ENCODE results near the gene MLIP. TPM values are rescaled to one million over a fixed set of nuclear protein-coding genes. Genes with fewer than 3 reads are reported as not detected.

The MLIP gene
- total and polyA plus RNA-seq, 4 donors = 2.0 to 6.0 (median 3.2) TPM

DNA sequence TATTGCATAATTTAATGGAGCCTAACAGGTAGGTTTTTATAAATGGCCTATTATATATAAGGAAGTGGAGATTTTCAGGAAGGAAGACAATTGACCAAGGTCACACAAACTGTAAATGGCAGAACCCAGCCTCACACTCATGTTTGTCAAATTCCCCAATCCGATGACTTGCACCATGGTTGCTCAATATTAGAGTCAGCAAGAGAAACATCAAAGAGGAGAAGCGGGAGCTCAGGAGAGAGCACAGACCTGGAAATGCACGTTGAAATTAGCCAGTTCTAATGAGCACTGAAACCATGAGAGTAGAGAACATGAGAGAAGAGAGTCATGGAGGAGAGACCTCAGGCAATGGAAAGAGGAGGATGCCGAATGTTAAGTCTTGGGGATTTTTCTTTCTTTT lies 13.5 kb upstream of the MLIP start:
- no peak overlapping the region for H3K27ac ChIP-seq (ENCODE audit: low read depth in 1 of 2, low read length in 2 of 2)
- H3K36me3 ChIP-seq (ENCODE audit: control insufficient read depth in 4 of 4, insufficient read depth in 3 of 4, low read depth in 1 of 4, low read length in 3 of 4) = no peaks in the 10 kb centered on the region
- no peak overlapping the region for H3K4me3 ChIP-seq (ENCODE audit: low read depth in 1 of 3, low read length in 3 of 3)
- no peak overlapping the region for H3K9ac ChIP-seq (ENCODE audit: low read depth in 1 of 2, low read length in 2 of 2)
- no peaks in the 10 kb centered on the region for H3K4me1 ChIP-seq (ENCODE audit: control insufficient read depth in 4 of 4, insufficient read depth in 4 of 4, low read length in 3 of 4)
- H3K27me3 ChIP-seq (ENCODE audit: control insufficient read depth in 4 of 4, insufficient read depth in 4 of 4, low read length in 3 of 4) = no peaks in the 10 kb centered on the region
- WGBS = 39% methylated on average over 4 of the region's 4 CpGs
- TF ChIP-seq RAD21 (IDR thresholded peaks at IDR 0.05) (peak in 1 of 2 donors; percentile 47), GABPA (IDR thresholded peaks at IDR 0.05 in 1 of 2, conservative IDR thresholded peaks at IDR 0.05 in 1 of 2) (no peak)
- no peaks in the 10 kb centered on the region for H3K9me3 ChIP-seq (ENCODE audit: control insufficient read depth in 4 of 4, low read length in 3 of 4)
- DNase-seq (ENCODE audit: low spot score) = no peak

- Histone ChIP-seq H3K27me3 (ENCODE audit: control insufficient read depth in 4 of 4, insufficient read depth in 4 of 4, low read length in 3 of 4) (no peaks in the 10 kb centered on the region), H3K4me1 (ENCODE audit: control insufficient read depth in 4 of 4, insufficient read depth in 4 of 4, low read length in 3 of 4) (no peaks in the 10 kb centered on the region), H3K27ac (ENCODE audit: low read depth in 1 of 2, low read length in 2 of 2) (no peak overlapping the region), H3K9me3 (ENCODE audit: control insufficient read depth in 4 of 4, low read length in 3 of 4) (no peaks in the 10 kb centered on the region), H3K9ac (ENCODE audit: low read depth in 1 of 2, low read length in 2 of 2) (no peak overlapping the region), H3K4me3 (ENCODE audit: low read depth in 1 of 3, low read length in 3 of 3) (no peak overlapping the region), H3K36me3 (ENCODE audit: control insufficient read depth in 4 of 4, insufficient read depth in 3 of 4, low read depth in 1 of 4, low read length in 3 of 4) (no peaks in the 10 kb centered on the region)
- TF ChIP-seq MAX (IDR thresholded peaks at IDR 0.05) = no peak
- no peak for TF ChIP-seq GABPA (IDR thresholded peaks at IDR 0.05 in 1 of 2, conservative IDR thresholded peaks at IDR 0.05 in 1 of 2)
- TF ChIP-seq SP1 (IDR thresholded peaks at IDR 0.05) = no peak
- no peak for TF ChIP-seq YY1 (IDR thresholded peaks at IDR 0.05)
- no peak for TF ChIP-seq FOXA2 (IDR thresholded peaks at IDR 0.05)
- TF ChIP-seq RAD21 (IDR thresholded peaks at IDR 0.05) = no peak
- TF ChIP-seq ATF3 (IDR thresholded peaks at IDR 0.05) = no peak
- no peak for TF ChIP-seq HNF4G (IDR thresholded peaks at IDR 0.05)
- no peak for TF ChIP-seq FOXA1 (IDR thresholded peaks at IDR 0.05)
- TF ChIP-seq JUND (IDR thresholded peaks at IDR 0.05) = no peak
- TF ChIP-seq, protein P1, sequence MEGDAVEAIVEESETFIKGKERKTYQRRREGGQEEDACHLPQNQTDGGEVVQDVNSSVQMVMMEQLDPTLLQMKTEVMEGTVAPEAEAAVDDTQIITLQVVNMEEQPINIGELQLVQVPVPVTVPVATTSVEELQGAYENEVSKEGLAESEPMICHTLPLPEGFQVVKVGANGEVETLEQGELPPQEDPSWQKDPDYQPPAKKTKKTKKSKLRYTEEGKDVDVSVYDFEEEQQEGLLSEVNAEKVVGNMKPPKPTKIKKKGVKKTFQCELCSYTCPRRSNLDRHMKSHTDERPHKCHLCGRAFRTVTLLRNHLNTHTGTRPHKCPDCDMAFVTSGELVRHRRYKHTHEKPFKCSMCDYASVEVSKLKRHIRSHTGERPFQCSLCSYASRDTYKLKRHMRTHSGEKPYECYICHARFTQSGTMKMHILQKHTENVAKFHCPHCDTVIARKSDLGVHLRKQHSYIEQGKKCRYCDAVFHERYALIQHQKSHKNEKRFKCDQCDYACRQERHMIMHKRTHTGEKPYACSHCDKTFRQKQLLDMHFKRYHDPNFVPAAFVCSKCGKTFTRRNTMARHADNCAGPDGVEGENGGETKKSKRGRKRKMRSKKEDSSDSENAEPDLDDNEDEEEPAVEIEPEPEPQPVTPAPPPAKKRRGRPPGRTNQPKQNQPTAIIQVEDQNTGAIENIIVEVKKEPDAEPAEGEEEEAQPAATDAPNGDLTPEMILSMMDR (IDR thresholded peaks at IDR 0.05; ENCODE audit: low read depth, low read length, missing input control) = no peak
- no peak for TF ChIP-seq HNF4A (conservative IDR thresholded peaks at IDR 0.05)
- TF ChIP-seq NR2F2 (IDR thresholded peaks at IDR 0.05) = no peak
- no peak for TF ChIP-seq TAF1 (conservative IDR thresholded peaks at IDR 0.05)
- TF ChIP-seq EGR1 (IDR thresholded peaks at IDR 0.05; ENCODE audit: low read depth in 2 of 2) = no peak
- DNase-seq (ENCODE audit: low spot score) = no peak
- 77% methylated on average over 6 of the region's 6 CpGs for WGBS
Observed at GRCh38 chr6:54098450-54099044, 12.7 kb upstream of the MLIP start.

GRCh38 chr6:54099225-54099624 lies 12.0 kb upstream of the MLIP start:
- Histone ChIP-seq H3K36me3 (ENCODE audit: control insufficient read depth in 4 of 4, insufficient read depth in 3 of 4, low read depth in 1 of 4, low read length in 3 of 4) (no peaks in the 10 kb centered on the region), H3K9ac (ENCODE audit: low read depth in 1 of 2, low read length in 2 of 2) (no peak overlapping the region), H3K4me3 (ENCODE audit: low read depth in 1 of 3, low read length in 3 of 3) (no peak overlapping the region), H3K27ac (ENCODE audit: low read depth in 1 of 2, low read length in 2 of 2) (no peak overlapping the region), H3K27me3 (ENCODE audit: control insufficient read depth in 4 of 4, insufficient read depth in 4 of 4, low read length in 3 of 4) (no peaks in the 10 kb centered on the region), H3K9me3 (ENCODE audit: control insufficient read depth in 4 of 4, low read length in 3 of 4) (no peaks in the 10 kb centered on the region), H3K4me1 (ENCODE audit: control insufficient read depth in 4 of 4, insufficient read depth in 4 of 4, low read length in 3 of 4) (no peaks in the 10 kb centered on the region)
- no peak for DNase-seq (ENCODE audit: low spot score)
- WGBS = 92% methylated on average over 3 of the region's 3 CpGs
- TF ChIP-seq REST (IDR thresholded peaks at IDR 0.05) = no peak
- no peak for TF ChIP-seq HNF4G (IDR thresholded peaks at IDR 0.05)
- TF ChIP-seq EGR1 (IDR thresholded peaks at IDR 0.05; ENCODE audit: low read depth in 2 of 2) = no peak
- TF ChIP-seq RAD21 (IDR thresholded peaks at IDR 0.05) = no peak
- TF ChIP-seq YY1 (IDR thresholded peaks at IDR 0.05) = no peak
- TF ChIP-seq JUND (IDR thresholded peaks at IDR 0.05) = no peak
- no peak for TF ChIP-seq RXRA (IDR thresholded peaks at IDR 0.05)
- no peak for TF ChIP-seq FOXA2 (IDR thresholded peaks at IDR 0.05)
- no peak for TF ChIP-seq SP1 (IDR thresholded peaks at IDR 0.05)
- no peak for TF ChIP-seq NR2F2 (IDR thresholded peaks at IDR 0.05)
- TF ChIP-seq HNF4A (conservative IDR thresholded peaks at IDR 0.05) = no peak
- TF ChIP-seq ATF3 (IDR thresholded peaks at IDR 0.05) = no peak
- no peak for TF ChIP-seq FOXA1 (IDR thresholded peaks at IDR 0.05)
- no peak for TF ChIP-seq MAX (IDR thresholded peaks at IDR 0.05)
- TF ChIP-seq TAF1 (conservative IDR thresholded peaks at IDR 0.05) = no peak
- TF ChIP-seq GABPA (IDR thresholded peaks at IDR 0.05 in 1 of 2, conservative IDR thresholded peaks at IDR 0.05 in 1 of 2) = no peak
- TF ChIP-seq, protein P2, sequence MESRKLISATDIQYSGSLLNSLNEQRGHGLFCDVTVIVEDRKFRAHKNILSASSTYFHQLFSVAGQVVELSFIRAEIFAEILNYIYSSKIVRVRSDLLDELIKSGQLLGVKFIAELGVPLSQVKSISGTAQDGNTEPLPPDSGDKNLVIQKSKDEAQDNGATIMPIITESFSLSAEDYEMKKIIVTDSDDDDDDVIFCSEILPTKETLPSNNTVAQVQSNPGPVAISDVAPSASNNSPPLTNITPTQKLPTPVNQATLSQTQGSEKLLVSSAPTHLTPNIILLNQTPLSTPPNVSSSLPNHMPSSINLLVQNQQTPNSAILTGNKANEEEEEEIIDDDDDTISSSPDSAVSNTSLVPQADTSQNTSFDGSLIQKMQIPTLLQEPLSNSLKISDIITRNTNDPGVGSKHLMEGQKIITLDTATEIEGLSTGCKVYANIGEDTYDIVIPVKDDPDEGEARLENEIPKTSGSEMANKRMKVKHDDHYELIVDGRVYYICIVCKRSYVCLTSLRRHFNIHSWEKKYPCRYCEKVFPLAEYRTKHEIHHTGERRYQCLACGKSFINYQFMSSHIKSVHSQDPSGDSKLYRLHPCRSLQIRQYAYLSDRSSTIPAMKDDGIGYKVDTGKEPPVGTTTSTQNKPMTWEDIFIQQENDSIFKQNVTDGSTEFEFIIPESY (IDR thresholded peaks at IDR 0.05) = no peak
